ENCODE measurements around the gene GRK5. TPM values are rescaled to one million over a fixed set of nuclear protein-coding genes. Genes with fewer than 3 reads are reported as not detected.

Gene GRK5
- total RNA-seq, 2 experiments from 2014 or later = 21.2 to 24.8 TPM

GRCh38 chr10:119408969-119409371 lies 201.6 kb downstream of the GRK5 start:
- H3K36me3 Mint-ChIP-seq (ENCODE audit: low read depth) = peaks cover 2% of the 10 kb centered on the region
- DNase-seq = no peak
- intact Hi-C loops (cut with DNase I, micrococcal nuclease) = no loop called here
- H3K4me3 Mint-ChIP-seq = no peak overlapping the region
- H3K9me3 Mint-ChIP-seq (ENCODE audit: low read depth) = no peaks in the 10 kb centered on the region
- ATAC-seq = no peak
- H3K27me3 Mint-ChIP-seq = no peaks in the 10 kb centered on the region
- peaks cover 4% of the 10 kb centered on the region for H3K4me1 Mint-ChIP-seq
- no peak overlapping the region for H3K27ac Mint-ChIP-seq
- ChIA-PET POLR2A (no interaction called here), CTCF (interaction anchor here (0.7 kb wide), 1 partner anchor 317 kb away, joined by 3 read pairs; no protein-coding TSS in a partner anchor)

GRCh38 chr10:119409385-119409784 lies 202.0 kb downstream of the GRK5 start:
- ATAC-seq (no peak), DNase-seq (no peak)
- Mint-ChIP-seq H3K27me3 (no peaks in the 10 kb centered on the region), H3K36me3 (ENCODE audit: low read depth) (peaks cover 2% of the 10 kb centered on the region), H3K4me3 (no peak overlapping the region), H3K9me3 (ENCODE audit: low read depth) (no peaks in the 10 kb centered on the region), H3K4me1 (peaks cover under 1% of the 10 kb centered on the region), H3K27ac (no peak overlapping the region)
- CTCF ChIA-PET = interaction anchor here (0.7 kb wide), 1 partner anchor 318 kb away, joined by 3 read pairs; no protein-coding TSS in a partner anchor
- POLR2A ChIA-PET = no interaction called here
- intact Hi-C loops (cut with DNase I, micrococcal nuclease) = no loop called here

GRCh38 chr10:119409906-119410305 lies 202.5 kb downstream of the GRK5 start:
- ChIA-PET CTCF (interaction anchor here (1.0 to 1.4 kb wide), 2 partner anchors 10 to 210 kb away, joined by 3 to 4 read pairs; no protein-coding TSS in a partner anchor), POLR2A (no interaction called here)
- Mint-ChIP-seq H3K27ac (no peak overlapping the region), H3K4me3 (no peak overlapping the region), H3K4me1 (no peaks in the 10 kb centered on the region), H3K36me3 (ENCODE audit: low read depth) (peaks cover 2% of the 10 kb centered on the region), H3K9me3 (ENCODE audit: low read depth) (no peaks in the 10 kb centered on the region), H3K27me3 (no peaks in the 10 kb centered on the region)
- intact Hi-C loops (cut with DNase I, micrococcal nuclease) = no loop called here
- no peak for DNase-seq
- no peak for ATAC-seq

- Mint-ChIP-seq H3K4me3 (no peak overlapping the region), H3K27ac (no peak overlapping the region), H3K27me3 (no peaks in the 10 kb centered on the region), H3K36me3 (ENCODE audit: low read depth) (peaks cover 2% of the 10 kb centered on the region), H3K4me1 (no peaks in the 10 kb centered on the region), H3K9me3 (ENCODE audit: low read depth) (no peaks in the 10 kb centered on the region)
- ATAC-seq = no peak
- CTCF ChIA-PET = interaction anchor here (1.0 to 1.4 kb wide), 3 partner anchors 10 to 211 kb away, joined by 3 to 4 read pairs (median 3); partner anchors contain the start of gene GRK5
- DNase-seq = no peak
- intact Hi-C loops (cut with DNase I, micrococcal nuclease) = no loop called here
- POLR2A ChIA-PET = no interaction called here
Observed at GRCh38 chr10:119410361-119411116, 203.2 kb downstream of the GRK5 start.

- H3K27ac Mint-ChIP-seq = no peak overlapping the region
- CTCF ChIA-PET = no interaction called here
- H3K4me1 Mint-ChIP-seq = no peaks in the 10 kb centered on the region
- POLR2A ChIA-PET = no interaction called here
- DNase-seq (no peak), ATAC-seq (no peak)
- H3K36me3 Mint-ChIP-seq (ENCODE audit: low read depth) = peaks cover 2% of the 10 kb centered on the region
- intact Hi-C loops (cut with DNase I, micrococcal nuclease) = no loop called here
- no peaks in the 10 kb centered on the region for H3K27me3 Mint-ChIP-seq
- H3K4me3 Mint-ChIP-seq = no peak overlapping the region
- H3K9me3 Mint-ChIP-seq (ENCODE audit: low read depth) = no peaks in the 10 kb centered on the region
Observed at GRCh38 chr10:119412244-119413092, 205.1 kb downstream of the GRK5 start.

- Mint-ChIP-seq H3K36me3 (ENCODE audit: low read depth) (peaks cover 2% of the 10 kb centered on the region), H3K9me3 (ENCODE audit: low read depth) (no peaks in the 10 kb centered on the region), H3K27ac (no peak overlapping the region), H3K4me1 (no peaks in the 10 kb centered on the region), H3K4me3 (no peak overlapping the region), H3K27me3 (no peaks in the 10 kb centered on the region)
- ChIA-PET CTCF (no interaction called here), POLR2A (no interaction called here)
- ATAC-seq (no peak), DNase-seq (no peak)
- intact Hi-C loops (cut with DNase I, micrococcal nuclease) = no loop called here
Observed at GRCh38 chr10:119413093-119413453, 205.7 kb downstream of the GRK5 start.

- DNase-seq (no peak), ATAC-seq (no peak)
- Mint-ChIP-seq H3K9me3 (ENCODE audit: low read depth) (no peaks in the 10 kb centered on the region), H3K4me3 (no peak overlapping the region), H3K27me3 (no peaks in the 10 kb centered on the region), H3K4me1 (no peaks in the 10 kb centered on the region), H3K27ac (no peak overlapping the region), H3K36me3 (ENCODE audit: low read depth) (peaks cover 2% of the 10 kb centered on the region)
- intact Hi-C loops (cut with DNase I, micrococcal nuclease) = no loop called here
- ChIA-PET CTCF (no interaction called here), POLR2A (no interaction called here)
Observed at GRCh38 chr10:119413471-119414080, 206.2 kb downstream of the GRK5 start.

- Mint-ChIP-seq H3K4me1 (no peaks in the 10 kb centered on the region), H3K27me3 (no peaks in the 10 kb centered on the region), H3K4me3 (no peak overlapping the region), H3K27ac (no peak overlapping the region), H3K9me3 (ENCODE audit: low read depth) (no peaks in the 10 kb centered on the region), H3K36me3 (ENCODE audit: low read depth) (peaks cover 2% of the 10 kb centered on the region)
- ChIA-PET POLR2A (no interaction called here), CTCF (interaction anchor here (0.6 to 2.5 kb wide), 3 partner anchors 95 to 215 kb away, joined by 3 to 15 read pairs (median 15); partner anchors contain the start of gene GRK5)
- DNase-seq (no peak), ATAC-seq (no peak)
- intact Hi-C loops (cut with DNase I, micrococcal nuclease) = no loop called here
Observed at GRCh38 chr10:119414081-119414611, 206.8 kb downstream of the GRK5 start.

GRCh38 chr10:119415121-119415520 lies 207.8 kb downstream of the GRK5 start:
- Mint-ChIP-seq H3K36me3 (ENCODE audit: low read depth) (peaks cover 2% of the 10 kb centered on the region), H3K9me3 (ENCODE audit: low read depth) (no peaks in the 10 kb centered on the region), H3K27ac (no peak overlapping the region), H3K4me1 (no peaks in the 10 kb centered on the region), H3K4me3 (no peak overlapping the region), H3K27me3 (no peaks in the 10 kb centered on the region)
- POLR2A ChIA-PET = no interaction called here
- CTCF ChIA-PET = interaction anchor here (0.6 to 2.5 kb wide), 5 partner anchors 9 to 216 kb away, joined by 3 to 15 read pairs (median 5); partner anchors contain the start of gene GRK5
- intact Hi-C loops (cut with DNase I, micrococcal nuclease) = loop anchor here in 1 of 2 experiments (5.0 kb wide), 1 partner anchor 108 kb away; no protein-coding TSS in a partner anchor
- DNase-seq (no peak), ATAC-seq (no peak)

GRCh38 chr10:119415536-119416503 lies 208.4 kb downstream of the GRK5 start:
- intact Hi-C loops (cut with DNase I, micrococcal nuclease) = loop anchor here in 1 of 2 experiments (2.0 to 5.0 kb wide), 2 partner anchors 109 to 217 kb away; no protein-coding TSS in a partner anchor
- Mint-ChIP-seq H3K27ac (no peak overlapping the region), H3K9me3 (ENCODE audit: low read depth) (no peaks in the 10 kb centered on the region), H3K4me3 (no peak overlapping the region), H3K27me3 (no peaks in the 10 kb centered on the region), H3K36me3 (ENCODE audit: low read depth) (no peaks in the 10 kb centered on the region), H3K4me1 (no peaks in the 10 kb centered on the region)
- ATAC-seq (no peak), DNase-seq (no peak)
- POLR2A ChIA-PET = no interaction called here
- CTCF ChIA-PET = interaction anchor here (0.5 to 2.5 kb wide), 12 partner anchors 10 to 239 kb away, joined by 3 to 15 read pairs (median 4); partner anchors contain the start of gene GRK5

All from activated CD4-positive, alpha-beta T cell treated with anti-CD3 and anti-CD28 coated beads for 36 hours (primary cell).